HG02763 (cell line): ENCODE data around the gene PLEKHA6.
"Not testable (repeated sequence)": the region's sequence is repeated elsewhere in the genome, so short reads cannot be mapped to it uniquely, and the experiment has no call there.

Experiments
- ATAC-seq: cut with Tn5 transposase; IDR thresholded peaks from one replicate; pipeline ENCODE4 v1.9.1; 2021; ENCODE audit warnings: mild to moderate bottlenecking, moderate library complexity; ENCODE audit not compliant: unreplicated experiment

PLEKHA6 gene

DNA sequence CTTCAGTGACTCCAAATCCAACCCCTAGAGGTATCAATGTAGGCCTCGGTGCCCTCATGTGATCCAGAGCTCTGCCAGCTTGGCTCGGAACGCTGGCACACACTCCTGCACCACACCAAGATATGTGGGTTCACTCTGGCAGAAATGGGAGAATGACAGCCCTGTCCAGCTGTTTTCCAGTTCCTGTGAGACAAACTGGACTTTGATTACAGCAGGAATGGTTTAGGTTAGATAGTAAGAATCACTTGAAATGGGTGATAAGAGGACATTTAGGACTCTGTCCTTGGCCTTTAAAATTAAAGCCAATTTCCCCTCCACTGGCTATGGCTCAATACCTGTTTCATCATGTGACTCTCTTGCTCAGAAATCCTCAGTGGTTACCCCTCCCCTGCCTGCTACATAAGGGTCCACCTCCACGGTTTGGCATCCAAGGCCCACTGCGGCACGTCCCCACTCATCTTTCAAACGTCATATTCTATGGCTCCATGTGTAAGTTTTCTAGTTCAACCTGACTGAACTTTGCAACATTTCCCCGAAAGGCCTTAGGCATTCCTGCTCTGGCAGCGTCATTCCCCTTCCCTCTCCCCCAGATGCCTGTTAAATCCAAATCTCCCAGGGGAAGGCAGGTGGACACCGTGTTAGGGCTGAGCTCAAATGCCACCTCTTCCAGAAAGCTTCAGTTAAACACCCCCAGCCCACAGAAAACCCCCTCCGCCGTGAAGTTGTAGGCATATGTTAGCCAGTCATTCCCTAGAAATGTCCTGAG, 44.7 kb downstream of the PLEKHA6 start:
- no peak for ATAC-seq

DNA sequence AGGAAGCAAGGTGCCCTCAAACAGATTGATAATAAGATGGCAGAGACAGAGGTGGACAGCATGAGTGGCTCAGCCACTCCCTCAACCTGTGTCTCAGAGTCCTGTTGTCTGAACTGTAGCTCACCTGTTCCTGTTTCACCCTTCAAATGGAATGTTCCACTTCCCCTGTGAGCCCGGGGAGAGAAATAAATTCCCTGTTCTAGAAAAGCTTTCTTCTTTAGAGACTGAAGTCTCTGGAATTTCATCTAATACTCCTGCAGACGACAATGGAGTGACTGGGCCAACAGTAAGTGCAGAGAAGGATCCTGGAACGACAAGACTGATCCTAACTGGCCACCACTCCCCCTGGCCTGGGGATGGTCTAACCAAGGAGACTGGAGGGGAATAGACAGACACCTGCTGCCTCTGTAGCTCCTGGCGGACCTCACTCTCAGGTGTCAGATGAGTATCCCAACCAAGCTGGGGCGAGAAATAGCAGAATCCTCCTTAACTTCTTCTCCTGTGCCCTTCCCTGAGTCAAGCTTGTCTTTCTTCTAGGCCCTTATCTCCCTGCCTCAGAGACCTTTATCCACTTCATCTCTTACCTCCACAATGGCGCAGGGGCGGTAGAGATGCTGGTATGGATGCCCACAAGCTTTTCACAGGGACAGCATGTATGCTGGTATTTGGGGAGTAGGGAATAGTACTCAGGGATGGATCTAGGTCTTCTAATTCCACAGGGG, 45.4 kb downstream of the PLEKHA6 start:
- ATAC-seq, result no peak

DNA sequence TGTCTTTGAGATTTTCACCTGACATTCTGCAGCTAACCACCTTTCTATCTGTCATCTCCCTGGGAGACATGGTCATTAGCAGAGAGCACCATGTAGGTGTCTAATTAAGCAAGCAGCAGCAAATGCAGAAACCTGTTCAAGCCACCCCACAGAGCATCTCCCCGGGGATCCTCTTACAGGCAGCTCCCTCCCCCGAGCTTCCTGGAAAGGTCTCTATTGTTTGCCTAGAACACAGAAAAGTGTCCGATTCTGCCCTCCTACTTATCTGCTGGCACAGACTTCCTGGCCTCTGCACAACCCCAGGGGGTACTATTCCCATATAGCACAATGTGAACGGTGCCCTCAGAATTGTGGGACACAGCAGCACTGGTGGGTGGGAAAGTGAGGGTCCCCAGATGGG, 46.1 kb downstream of the PLEKHA6 start:
- ATAC-seq, result no peak

DNA sequence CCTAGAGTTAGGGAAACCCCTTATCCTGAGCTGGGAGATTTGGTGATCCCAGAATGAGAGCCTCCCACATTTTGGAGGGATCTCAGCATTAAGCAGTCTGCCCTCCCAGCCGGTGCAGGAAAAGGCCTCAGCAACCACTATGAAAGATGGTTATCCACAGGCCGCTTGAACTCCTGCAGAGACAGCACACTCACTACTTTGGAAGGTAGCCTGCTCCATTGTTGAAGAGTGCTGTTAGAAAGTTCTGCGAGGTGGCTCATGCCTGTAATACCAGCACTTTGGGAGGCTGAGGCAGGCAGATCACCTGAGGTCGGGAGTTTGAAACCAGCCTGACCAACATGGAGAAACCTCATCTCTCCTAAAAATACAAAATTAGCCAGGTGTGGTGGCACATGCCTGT, 48.8 kb downstream of the PLEKHA6 start:
- not testable (repeated sequence) for ATAC-seq

DNA sequence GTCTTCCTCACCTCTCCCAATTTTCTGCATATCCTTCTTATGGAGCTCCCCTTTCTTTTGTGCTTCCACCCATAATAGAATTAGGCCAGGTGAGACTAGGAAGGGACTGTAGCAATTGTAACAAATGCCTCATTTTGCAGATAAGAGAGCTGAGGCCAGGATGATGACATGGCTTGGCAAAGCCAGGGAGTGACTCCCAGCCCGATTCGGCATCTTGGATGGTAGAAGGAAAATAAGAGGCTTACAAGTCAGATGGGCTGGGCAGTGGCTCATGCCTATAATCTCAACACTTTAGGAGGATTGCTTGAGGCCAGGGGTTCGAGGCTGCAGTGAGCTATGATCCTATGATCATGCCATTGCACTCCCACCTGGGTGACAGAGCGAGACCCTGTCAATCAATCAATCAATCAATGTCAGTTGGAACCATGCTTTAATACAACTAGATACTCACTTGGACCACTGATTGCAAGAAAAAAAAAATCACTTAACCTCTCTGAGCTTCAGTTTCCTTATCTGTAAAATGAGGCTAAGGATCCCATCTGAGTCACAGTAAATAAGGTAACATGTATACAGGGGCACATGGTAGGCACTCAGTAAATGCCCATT, 51.6 kb downstream of the PLEKHA6 start:
- ATAC-seq, result no peak

DNA sequence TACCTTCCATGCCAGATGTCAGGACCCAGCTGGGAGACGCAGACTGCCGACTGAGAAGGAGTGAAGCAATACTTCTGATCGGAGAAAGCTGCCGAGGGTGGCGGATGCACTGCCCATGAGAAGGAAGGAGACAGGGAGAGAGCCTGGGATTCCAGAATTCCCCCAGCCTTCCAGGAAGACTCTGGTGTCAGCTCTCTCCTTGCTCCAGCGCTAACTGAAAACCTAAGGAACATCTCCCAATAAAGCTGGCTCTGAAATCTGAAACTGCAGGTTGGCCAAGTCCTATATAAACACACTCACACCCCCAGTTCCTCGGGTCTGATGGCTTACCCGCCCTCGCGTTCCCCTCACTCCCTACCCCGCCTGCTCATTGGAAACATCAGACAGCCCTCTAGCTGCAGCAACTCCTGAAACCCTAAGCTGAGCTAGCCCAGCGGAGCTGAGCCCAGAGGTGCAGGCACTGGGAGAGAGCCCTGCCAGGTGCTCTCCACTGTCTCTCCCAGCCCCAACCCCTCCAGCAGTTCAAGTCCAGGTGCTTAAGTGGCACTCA, 52.3 kb downstream of the PLEKHA6 start:
- ATAC-seq, result no peak

DNA sequence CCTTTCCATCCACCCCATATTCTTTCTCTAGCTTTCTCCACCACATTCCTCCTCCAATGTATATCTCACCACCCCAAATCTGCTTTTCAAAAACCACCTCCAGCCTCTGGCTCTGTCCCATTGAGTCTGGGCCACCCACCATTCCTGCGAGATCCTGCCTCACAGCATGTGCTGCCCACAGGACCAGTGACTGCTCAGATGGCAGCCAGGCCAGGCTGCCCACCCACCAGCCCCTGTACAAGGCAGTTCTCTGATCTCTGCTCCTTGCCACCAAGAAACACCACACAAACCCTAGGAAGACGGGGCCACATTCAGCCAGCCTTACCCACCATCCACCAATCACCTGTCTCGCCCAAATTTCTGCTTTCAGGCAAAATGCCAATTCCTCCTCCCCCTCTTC, 53.7 kb downstream of the PLEKHA6 start:
- no peak for ATAC-seq

DNA sequence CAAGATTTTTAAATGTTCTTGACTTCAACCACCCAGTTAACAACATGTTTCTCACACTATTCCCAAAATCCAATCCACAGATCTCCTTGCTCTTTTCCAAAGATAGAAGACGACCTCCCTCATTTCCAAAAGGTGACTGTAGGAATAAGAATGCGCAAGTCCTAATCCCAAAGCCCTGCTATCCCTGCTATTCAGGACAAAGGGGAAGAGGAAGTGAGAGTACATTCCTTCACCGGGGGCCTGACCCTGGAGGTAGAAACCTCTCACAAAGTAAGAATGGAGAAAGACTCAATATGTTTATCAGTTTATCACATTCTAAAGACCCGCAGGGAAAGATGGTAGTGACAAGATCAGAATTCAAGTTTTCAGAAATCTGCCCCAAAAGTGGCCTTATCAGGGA, 55.7 kb downstream of the PLEKHA6 start:
- ATAC-seq, result no peak

DNA sequence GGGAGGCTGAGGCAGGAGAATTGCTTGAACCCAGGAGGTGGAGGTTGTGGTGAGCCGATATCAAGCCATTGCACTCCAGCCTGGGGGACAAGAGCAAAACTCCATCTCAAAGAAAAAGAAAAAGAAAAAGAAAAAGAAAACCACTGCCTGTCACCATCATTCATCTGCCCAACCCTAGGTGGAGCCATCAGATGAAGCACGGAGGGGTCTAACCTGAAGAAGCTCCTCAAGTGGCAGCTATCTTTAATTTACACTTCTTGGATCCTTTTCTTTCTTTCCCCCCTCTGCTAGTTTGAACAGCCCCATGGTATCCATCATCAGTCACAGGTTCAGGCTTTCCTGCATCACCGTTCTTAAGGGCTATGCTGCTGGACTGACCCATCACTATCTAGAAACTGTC, 57.0 kb downstream of the PLEKHA6 start:
- ATAC-seq, result no peak

DNA sequence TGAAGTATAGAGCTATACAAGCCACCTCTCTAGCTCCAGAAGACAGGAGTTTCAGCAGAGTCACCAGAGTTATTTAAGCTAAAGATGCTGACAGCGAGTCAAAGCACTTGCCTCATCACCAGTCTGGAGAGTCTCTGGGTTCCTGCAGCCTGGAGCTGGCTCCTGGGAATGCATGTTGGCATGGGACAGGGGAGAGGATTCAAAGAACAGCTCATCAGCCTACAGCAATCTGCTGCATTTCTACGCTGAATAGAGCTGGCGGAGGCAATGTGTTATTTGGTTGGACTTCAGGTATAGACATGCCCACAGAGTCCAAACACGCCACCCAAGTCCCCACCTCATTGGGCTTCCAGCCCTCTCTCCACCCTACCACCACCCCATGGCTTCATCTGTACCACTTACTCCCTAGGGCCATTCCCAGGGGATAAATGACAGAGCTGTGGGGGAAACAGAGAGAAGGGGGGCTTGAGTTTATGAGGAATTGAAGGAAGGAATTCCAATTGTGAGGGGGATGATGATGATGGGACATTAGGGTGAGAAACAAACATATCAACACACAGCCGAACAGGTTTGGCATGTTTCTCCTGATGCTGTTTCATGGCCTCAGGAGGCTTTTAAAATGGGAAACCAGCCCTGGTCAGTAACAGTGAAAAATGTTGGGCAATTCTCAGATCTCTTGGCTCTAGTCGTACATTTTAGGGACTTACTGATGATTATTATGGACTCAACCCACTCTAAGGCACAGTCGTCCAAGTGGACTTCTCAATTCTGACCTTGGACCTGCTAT, 58.4 kb downstream of the PLEKHA6 start:
- ATAC-seq, result no peak

DNA sequence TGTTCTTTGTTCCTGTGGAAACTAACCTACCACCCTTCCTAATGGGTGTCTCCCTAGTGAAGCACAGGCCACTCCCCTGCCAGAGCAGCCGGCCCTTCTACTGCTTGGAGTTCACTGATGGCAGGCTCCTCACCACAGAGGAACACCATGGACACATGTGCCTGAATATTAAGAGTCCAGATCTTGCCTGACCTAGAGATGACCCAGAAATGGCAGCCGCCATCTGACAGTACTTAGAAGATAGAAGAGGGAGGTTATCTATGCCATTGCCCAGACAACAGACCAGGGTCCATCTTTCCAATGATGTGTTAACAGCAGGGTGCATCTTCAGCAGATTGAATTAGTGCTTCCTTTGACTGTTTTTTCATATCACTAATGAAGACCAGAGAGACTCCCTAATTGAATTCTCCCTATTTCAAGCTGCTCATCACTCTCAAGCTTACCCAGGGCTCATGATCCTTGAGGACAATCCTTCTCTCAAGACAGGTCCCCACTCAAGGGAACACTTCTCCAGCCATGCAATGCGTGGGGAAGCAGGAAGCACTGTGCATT, 59.8 kb downstream of the PLEKHA6 start:
- ATAC-seq, result no peak

DNA sequence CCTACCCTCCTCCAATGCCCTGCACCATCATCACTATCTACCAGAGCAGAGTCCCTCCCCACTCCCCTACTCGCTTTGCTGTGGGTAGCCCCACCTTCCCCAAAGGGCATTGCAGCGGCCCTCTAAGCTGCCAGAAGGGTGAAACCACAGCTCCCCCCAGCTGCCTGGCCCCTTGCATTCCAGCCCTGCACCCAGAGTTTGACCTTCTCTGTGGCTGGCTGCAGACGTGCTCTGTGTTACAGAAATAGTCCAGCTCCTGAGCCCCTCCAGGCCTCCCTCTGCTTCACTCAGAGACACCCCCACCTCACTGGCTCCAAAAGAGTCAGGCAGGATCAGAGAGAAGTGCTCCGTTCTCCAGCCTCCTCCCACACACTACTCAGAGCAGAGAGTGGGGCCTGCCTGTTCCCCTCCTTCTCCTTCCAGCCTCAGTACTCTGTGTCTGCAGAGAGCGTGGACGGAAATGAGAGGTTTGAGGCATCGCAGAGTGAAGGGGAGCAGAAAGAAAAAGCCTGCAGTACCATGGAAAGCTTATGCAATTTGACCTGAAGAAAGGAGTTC, 63.2 kb downstream of the PLEKHA6 start:
- ATAC-seq, result no peak

DNA sequence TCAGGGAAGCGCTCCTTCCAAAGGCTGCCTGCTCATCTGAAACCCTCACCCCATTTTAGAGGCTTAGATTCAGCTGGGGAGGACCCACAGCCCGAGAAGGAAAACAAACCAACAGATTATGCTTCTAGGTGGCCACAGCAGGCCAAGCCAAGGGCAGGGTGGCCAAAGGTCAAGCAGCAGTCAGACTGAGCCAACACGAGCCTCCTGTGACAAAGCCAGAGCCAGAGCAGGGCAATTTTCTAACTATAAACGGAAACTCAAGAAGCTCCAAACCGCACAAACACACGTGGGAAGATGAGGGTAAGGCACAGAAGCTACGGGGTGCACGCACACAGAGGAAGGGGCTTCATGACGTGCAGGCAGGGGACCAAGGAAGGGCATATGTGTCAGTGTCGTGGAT, 64.1 kb downstream of the PLEKHA6 start:
- no peak for ATAC-seq

DNA sequence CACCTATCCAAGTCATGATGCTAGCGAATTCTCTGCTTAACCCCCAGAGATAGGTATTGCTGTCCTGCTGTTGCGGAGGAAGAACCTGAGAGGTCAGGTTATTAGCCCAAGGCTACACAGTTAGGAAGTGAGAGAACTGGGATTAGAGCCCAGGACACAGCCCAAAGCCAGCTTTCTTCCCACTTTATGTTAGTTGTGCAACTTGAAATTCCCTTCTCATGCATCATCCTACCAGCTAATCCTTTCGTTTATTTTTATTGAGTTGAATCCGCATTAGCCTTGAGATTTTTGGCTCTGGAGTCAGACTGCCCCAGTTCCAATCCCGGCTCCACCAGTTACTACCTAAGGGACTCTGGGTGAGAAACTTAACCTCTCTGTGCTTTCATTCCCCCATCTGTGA, 65.4 kb downstream of the PLEKHA6 start:
- no peak for ATAC-seq

DNA sequence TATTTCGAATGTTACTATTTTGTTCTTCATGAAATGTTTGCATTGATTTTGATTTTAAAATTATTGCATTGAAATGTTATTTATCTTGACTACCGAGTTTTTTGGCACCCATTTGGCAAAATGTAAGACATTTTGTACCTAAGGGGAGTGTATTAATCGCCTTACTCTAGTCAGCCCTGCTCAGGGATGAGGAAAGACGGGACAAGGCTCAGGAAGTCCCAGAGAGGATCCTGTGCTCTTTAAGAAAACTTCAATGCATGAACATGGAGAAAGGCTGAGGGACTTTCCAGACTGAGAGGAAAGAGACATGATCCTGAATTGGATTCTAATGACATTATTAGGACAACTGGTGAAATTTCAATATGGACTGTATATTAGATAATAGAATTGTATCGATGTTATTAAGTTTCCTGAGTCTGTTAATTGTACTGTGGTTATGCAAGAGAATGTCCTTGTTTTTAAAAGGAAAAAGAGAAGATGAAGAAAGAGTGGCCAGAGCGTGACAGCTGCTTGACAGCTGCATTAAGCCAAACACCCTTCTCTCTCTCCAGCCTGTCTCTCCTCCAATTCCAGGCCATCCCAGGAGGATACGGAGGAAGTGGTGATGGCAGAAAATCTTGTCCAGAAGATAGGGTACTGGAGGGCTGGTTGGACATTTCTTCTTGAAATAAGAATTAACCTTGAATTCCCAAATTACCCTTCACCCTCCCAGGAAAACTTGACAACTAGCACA, 66.0 kb downstream of the PLEKHA6 start:
- no peak for ATAC-seq

DNA sequence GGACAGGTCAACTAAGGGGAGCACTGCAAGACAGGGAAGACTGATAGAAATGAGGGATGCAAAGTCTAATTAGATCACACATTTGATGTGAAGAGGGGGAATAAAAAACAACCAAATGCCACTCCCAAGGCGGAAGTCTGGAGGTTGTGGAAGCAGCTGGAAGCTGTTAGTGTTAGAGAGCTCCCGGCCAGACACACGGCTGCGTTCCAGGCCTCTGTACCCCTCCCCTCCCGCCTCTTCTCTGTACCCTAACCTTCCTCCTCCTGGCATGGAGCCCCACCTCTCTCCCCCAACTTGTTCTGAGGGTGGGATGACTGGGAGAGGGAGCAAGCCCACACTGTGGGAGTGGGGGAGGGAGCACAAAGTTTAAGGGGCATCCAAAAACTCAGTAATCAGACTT, 67.0 kb downstream of the PLEKHA6 start:
- no peak for ATAC-seq

DNA sequence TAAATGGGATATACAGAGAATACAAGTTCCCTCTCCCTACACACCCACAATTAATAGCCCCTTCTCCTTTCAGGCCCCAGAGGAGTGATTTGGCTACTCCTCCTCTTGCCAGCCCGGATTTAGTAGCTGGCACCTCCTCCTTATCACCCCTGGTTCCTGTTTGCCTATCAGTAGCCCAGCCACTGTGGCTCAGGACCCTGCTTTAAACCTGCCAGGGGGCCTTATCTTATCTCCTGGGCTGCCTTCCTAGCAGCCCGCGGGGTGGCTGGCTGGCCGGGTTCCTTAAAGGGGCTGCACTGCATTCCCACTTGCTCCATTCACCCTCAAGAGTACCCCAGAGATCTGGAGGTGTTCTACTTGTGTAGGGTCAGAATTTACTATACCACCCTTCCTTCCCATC, 70.4 kb downstream of the PLEKHA6 start:
- no peak for ATAC-seq

DNA sequence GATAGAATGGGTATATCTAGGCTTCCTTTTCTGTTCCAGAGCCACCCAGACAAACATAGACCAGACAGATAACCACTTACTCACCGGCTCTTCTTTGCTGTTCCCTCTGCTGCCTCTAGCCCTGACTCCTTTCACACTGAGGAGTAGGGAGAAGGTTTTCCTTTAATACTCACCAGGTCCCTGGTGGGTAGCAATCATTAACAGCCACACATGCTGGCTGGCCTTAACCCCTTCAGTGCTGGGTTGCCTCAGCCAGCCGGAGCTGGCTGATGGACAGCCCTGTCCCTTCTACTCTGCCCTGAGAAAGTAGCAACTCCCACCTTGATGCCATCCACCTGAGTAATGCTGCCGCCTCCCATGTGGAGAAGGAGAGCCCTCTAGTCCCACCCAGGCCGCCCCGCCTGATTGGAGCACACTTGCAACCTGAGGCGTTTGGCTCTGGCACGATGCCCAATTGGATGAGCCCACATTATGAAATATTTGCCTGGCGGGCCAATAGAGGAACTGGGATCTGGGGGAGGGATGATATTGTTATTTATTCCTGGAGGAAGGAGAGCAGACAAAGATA, 71.6 kb downstream of the PLEKHA6 start:
- no peak for ATAC-seq

DNA sequence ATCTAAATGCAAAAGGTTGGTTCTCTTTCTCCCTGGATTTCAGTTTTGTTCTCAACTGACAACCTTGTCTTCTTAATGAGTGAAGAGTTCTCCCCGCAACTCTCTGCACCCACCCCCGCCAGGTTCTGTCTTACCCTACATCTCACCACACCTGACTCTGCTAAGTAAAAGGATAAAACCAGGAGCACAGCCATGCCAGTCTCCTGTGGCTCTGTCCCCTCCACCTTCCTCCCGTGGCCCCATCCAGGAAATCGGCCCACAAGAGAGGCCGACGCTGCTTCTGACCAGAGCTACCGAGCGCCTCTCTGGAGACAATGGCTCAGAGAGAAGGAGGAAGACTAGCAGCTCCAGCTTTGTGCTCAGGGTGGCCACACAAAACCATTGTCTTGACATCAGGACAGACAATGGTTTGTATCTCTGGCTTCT, 72.2 kb downstream of the PLEKHA6 start:
- no peak for ATAC-seq
